IPS DF 6.9 (cell line): ENCODE measurements around the gene TAF11.
"Not testable (repeated sequence)": the region's sequence is repeated elsewhere in the genome, so short reads cannot be mapped to it uniquely, and the experiment has no call there.

ENCODE experiments used
- DNase-seq: peaks from one replicate; pipeline ENCODE4 v3.0.0-alpha.2; 2013; ENCODE audit warnings: low read depth, low spot score
- H3K27ac ChIP-seq: one replicate; pipeline ENCODE4 v1.5.1; 2013; ENCODE audit warnings: low read length, control low read depth
- H3K27me3 ChIP-seq: 2 replicates; pipeline ENCODE4 v1.6.1; 2013; ENCODE audit warnings: mild to moderate bottlenecking, low read length; ENCODE audit not compliant: control insufficient read depth, insufficient read depth
- H3K36me3 ChIP-seq: 2 replicates; pipeline ENCODE4 v1.6.1; 2013; ENCODE audit warnings: low read length; ENCODE audit not compliant: control insufficient read depth, insufficient read depth
- H3K4me1 ChIP-seq: 2 replicates; pipeline ENCODE4 v1.6.1; 2013; ENCODE audit warnings: low read length; ENCODE audit not compliant: control insufficient read depth, insufficient read depth
- H3K4me3 ChIP-seq: 2 replicates; pipeline ENCODE4 v1.5.1; 2013; ENCODE audit warnings: mild to moderate bottlenecking, low read length
- H3K9me3 ChIP-seq: 2 replicates; pipeline ENCODE4 v1.6.1; 2013; ENCODE audit warnings: low read length, inconsistent platforms; ENCODE audit not compliant: control insufficient read depth, insufficient read depth
- WGBS: extraction: QIAGEN DNeasy Blood & Tissue Kit; methylation state at CpG from one replicate; pipeline ENCODE4 v1.1.7; 2013; ENCODE audit warnings: mixed read lengths, missing lambda C conversion rate; ENCODE audit not compliant: insufficient read length, insufficient coverage; 5-methylcytosine and 5-hydroxymethylcytosine counted together

TAF11 gene

GRCh38 chr6:34867484-34867883, 20.4 kb downstream of the TAF11 start:
- Histone ChIP-seq H3K27ac (no peak overlapping the region), H3K27me3 (no peaks in the 10 kb centered on the region), H3K4me3 (no peak overlapping the region), H3K4me1 (no peaks in the 10 kb centered on the region), H3K9me3 (no peaks in the 10 kb centered on the region), H3K36me3 (peaks cover 14% of the 10 kb centered on the region; the same call in 1 of the 2 replicates)
- DNase-seq = no peak
- WGBS = no CpG with 5 or more reads among the region's 3 CpGs

GRCh38 chr6:34866509-34866908, 21.3 kb downstream of the TAF11 start:
- H3K27me3 ChIP-seq = no peaks in the 10 kb centered on the region
- no CpG with 5 or more reads among the region's 3 CpGs for WGBS
- peaks cover 11% of the 10 kb centered on the region; the same call in 1 of the 2 replicates for H3K36me3 ChIP-seq
- no peak for DNase-seq
- no peak overlapping the region for H3K27ac ChIP-seq
- no peaks in the 10 kb centered on the region for H3K9me3 ChIP-seq
- H3K4me3 ChIP-seq = no peak overlapping the region
- no peaks in the 10 kb centered on the region for H3K4me1 ChIP-seq

GRCh38 chr6:34865107-34865506, 22.7 kb downstream of the TAF11 start:
- H3K27ac ChIP-seq = no peak overlapping the region
- no peaks in the 10 kb centered on the region for H3K4me1 ChIP-seq
- no peaks in the 10 kb centered on the region for H3K27me3 ChIP-seq
- H3K4me3 ChIP-seq = no peak overlapping the region
- no peak for DNase-seq
- 100% methylated on average over 2 of the region's 3 CpGs for WGBS
- H3K9me3 ChIP-seq = no peaks in the 10 kb centered on the region
- peaks cover 3% of the 10 kb centered on the region; the same call in 1 of the 2 replicates for H3K36me3 ChIP-seq

GRCh38 chr6:34864007-34864406, 23.8 kb downstream of the TAF11 start:
- Histone ChIP-seq H3K4me1 (no peaks in the 10 kb centered on the region), H3K27ac (no peak overlapping the region), H3K9me3 (no peaks in the 10 kb centered on the region), H3K4me3 (no peak overlapping the region), H3K27me3 (no peaks in the 10 kb centered on the region), H3K36me3 (peaks cover 7% of the 10 kb centered on the region)
- WGBS = no CpG with 5 or more reads among the region's 4 CpGs
- no peak for DNase-seq

GRCh38 chr6:34860776-34861175, 27.1 kb downstream of the TAF11 start:
- WGBS = no CpG with 5 or more reads among the region's 1 CpG
- no peak for DNase-seq
- H3K36me3 ChIP-seq = peaks cover 11% of the 10 kb centered on the region

GRCh38 chr6:34859951-34860350, 27.9 kb downstream of the TAF11 start:
- no peaks in the 10 kb centered on the region for H3K9me3 ChIP-seq
- H3K27me3 ChIP-seq = no peaks in the 10 kb centered on the region
- H3K27ac ChIP-seq = no peak overlapping the region
- no peak for DNase-seq
- peaks cover 11% of the 10 kb centered on the region for H3K36me3 ChIP-seq
- no CpG with 5 or more reads among the region's 4 CpGs for WGBS
- H3K4me1 ChIP-seq = no peaks in the 10 kb centered on the region
- no peak overlapping the region for H3K4me3 ChIP-seq

More at GRCh38 chr6:34860776-34861175, 27.1 kb downstream of the TAF11 start:
- H3K9me3 ChIP-seq = no peaks in the 10 kb centered on the region
- H3K4me1 ChIP-seq = no peaks in the 10 kb centered on the region
- no peak overlapping the region for H3K27ac ChIP-seq
- H3K27me3 ChIP-seq = no peaks in the 10 kb centered on the region
- H3K4me3 ChIP-seq = no peak overlapping the region

- no peaks in the 10 kb centered on the region for H3K4me1 ChIP-seq
- WGBS = no CpG with 5 or more reads among the region's 7 CpGs
- H3K4me3 ChIP-seq = no peak overlapping the region
- no peaks in the 10 kb centered on the region for H3K9me3 ChIP-seq
- peaks cover 11% of the 10 kb centered on the region for H3K36me3 ChIP-seq
- H3K27me3 ChIP-seq = no peaks in the 10 kb centered on the region
- DNase-seq = no peak
- H3K27ac ChIP-seq = no peak overlapping the region
Measured at GRCh38 chr6:34858681-34859080, 29.2 kb downstream of the TAF11 start.

- H3K36me3 ChIP-seq = peaks cover 11% of the 10 kb centered on the region
- no CpG with 5 or more reads among the region's 7 CpGs for WGBS
- no peak overlapping the region for H3K27ac ChIP-seq
Measured at GRCh38 chr6:34855463-34855862, 32.4 kb downstream of the TAF11 start.

GRCh38 chr6:34852406-34853085, 35.3 kb downstream of the TAF11 start:
- DNase-seq = no peak
- Histone ChIP-seq H3K4me1 (no peaks in the 10 kb centered on the region; the same call in 1 of the 2 replicates), H3K27me3 (no peaks in the 10 kb centered on the region), H3K4me3 (no peak overlapping the region), H3K9me3 (no peaks in the 10 kb centered on the region), H3K36me3 (0 out of 2 replicates have a peak, but pooled peaks cover 3% of the 10 kb centered on the region), H3K27ac (no peak overlapping the region)
- WGBS = no CpG with 5 or more reads among the region's 4 CpGs

More at GRCh38 chr6:34855463-34855862, 32.4 kb downstream of the TAF11 start:
- DNase-seq = no peak
- Histone ChIP-seq H3K9me3 (no peaks in the 10 kb centered on the region), H3K4me1 (no peaks in the 10 kb centered on the region; the same call in 1 of the 2 replicates), H3K27me3 (no peaks in the 10 kb centered on the region), H3K4me3 (no peak overlapping the region)

- Histone ChIP-seq H3K4me1 (no peaks in the 10 kb centered on the region; the same call in 1 of the 2 replicates), H3K27me3 (no peaks in the 10 kb centered on the region), H3K9me3 (no peaks in the 10 kb centered on the region), H3K4me3 (no peak overlapping the region), H3K27ac (no peak overlapping the region), H3K36me3 (0 out of 2 replicates have a peak, but pooled peaks cover 3% of the 10 kb centered on the region)
- WGBS = no CpG with 5 or more reads among the region's 1 CpG
- no peak for DNase-seq
Measured at GRCh38 chr6:34851361-34851760, 36.5 kb downstream of the TAF11 start.

GRCh38 chr6:34849066-34849465, 38.8 kb downstream of the TAF11 start:
- not testable (repeated sequence) for H3K27me3 ChIP-seq, H3K27ac ChIP-seq, H3K4me1 ChIP-seq, H3K4me3 ChIP-seq, H3K9me3 ChIP-seq, DNase-seq, H3K36me3 ChIP-seq
- no CpG with 5 or more reads among the region's 6 CpGs for WGBS
